HG03060 (cell line): ENCODE results near the gene KIRREL1.

Source experiments
- ATAC-seq: cut with Tn5 transposase; IDR thresholded peaks from one replicate; pipeline ENCODE4 v1.9.1; 2021; ENCODE audit warnings: low read depth, moderate number of reproducible peaks; ENCODE audit not compliant: unreplicated experiment

Gene KIRREL1

GRCh38 chr1:157971769-157972168 is 21.7 kb upstream of the KIRREL1 start:
- ATAC-seq: no peak

- ATAC-seq: no peak
These were observed 18.1 kb upstream of the KIRREL1 start for GRCh38 chr1:157975228-157975950.

- ATAC-seq: no peak
These were observed 16.6 kb upstream of the KIRREL1 start for GRCh38 chr1:157976888-157977287.

DNA sequence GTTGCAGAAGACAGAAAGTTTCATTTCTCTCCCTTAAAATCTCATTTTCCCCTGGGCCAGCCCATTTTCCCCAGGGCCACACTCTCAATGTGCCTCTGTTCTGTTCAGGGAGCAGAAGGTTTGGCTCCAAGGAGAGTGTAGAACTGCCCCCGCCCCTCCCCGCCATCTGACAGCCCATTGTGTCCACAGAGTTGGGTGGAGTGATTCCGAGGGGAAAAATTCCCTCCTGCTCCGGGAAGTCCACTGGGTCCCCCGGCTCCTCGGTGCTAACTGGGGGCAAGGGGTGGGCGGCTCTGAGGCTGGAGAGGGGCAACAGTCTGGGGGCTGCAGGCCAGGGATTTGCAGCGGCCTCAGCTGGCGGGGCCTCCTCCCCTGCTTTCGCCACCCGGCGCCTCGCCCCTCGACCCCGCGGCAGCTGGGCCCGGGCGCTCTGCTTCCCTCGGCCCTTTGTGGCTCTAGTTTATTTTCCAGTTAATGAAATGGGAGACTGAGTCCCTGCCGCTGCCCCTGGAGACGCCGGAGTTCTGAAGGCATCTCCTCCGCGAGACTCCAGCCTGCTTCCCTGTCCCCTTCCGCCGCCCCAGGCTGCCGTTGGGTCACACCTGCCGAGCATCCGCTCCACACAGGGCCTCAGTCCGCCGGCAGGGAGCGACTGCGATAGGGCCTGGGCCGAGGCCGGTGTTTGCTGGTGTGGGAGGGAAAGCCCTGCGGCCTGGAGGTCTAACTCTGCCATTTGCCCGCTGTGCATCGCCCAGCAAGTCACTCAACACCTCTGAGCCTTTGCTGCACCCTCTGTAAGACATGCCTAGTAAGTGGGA is 14.7 kb upstream of the KIRREL1 start:
- ATAC-seq: no peak

DNA sequence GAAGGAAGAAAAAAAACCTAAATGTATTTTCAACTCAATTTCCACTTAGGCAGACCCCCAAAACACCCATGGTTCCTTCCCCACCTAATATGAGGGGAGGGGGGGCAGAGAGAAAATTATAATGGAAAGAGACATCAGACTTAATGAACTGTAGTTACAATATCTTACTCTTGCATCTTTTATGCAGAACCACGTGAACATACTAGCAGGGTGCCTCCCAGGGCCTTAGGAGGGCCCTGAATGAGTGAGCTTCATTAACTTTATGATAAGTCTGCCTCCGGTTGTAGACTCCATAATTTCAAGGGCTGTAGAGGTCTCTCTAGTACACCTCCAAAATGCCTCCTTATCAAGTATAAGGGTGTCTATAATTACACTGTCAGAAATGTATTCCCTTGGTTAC is 11.3 kb upstream of the KIRREL1 start:
- ATAC-seq: no peak

DNA sequence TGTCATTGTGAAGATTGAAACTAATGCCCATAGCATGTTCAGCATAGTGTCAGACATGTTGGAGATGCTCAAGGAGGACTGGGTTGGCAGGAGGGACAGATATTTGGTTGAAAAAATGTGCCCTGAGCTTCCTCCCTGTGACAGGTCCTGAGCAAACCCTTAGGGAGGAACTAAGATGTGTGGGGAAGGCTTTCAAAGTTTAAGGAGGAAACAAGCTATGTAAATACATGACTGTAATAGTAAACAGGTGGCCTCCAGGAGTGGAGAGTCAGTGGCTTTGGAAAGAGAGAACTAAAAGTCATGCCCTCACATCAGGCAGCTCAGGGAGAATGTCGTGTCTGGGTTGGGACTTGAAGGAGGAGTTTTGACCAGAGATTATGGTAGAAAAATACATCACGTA is 9.7 kb upstream of the KIRREL1 start:
- no peak for ATAC-seq

- no peak for ATAC-seq
These were observed 9.0 kb upstream of the KIRREL1 start for GRCh38 chr1:157984469-157984868.

DNA sequence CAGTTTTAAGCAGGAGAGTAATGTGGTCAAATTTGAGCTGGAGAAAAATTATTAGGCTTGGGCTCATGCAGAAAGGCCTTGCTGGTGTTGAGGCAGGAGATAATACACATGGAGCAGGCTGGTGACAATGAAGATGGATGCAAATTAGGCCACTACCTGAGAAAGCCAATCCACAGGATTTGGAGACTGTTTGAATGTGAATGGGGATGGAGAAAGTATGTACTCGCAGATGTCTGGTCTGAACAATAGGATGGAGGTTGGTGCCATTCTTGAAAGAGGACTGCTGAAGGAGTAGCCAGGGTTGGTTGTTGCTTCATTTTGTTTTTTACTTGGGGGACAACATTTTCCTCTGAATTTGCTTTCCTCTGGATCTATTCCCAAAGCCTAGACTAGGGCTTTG is 8.0 kb upstream of the KIRREL1 start:
- ATAC-seq: no peak

DNA sequence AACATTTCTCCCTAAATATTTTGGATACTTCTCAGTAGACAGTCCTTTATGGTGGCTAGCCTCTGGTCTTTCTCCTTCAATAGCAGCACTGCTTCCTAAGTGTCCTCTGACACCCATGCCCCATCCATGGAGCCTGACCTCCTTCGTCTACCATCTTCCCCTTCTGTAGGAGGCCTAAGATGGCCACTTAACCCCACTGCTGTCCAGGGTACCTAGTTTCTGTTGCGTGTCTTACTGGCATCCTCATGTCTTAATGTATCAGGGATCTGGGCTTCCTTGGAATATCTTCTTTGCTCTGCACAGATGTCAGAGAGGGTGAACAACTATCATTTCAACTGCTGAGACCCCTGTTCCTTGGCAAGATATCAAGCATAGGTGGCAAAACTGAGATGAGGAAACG is 5.4 kb upstream of the KIRREL1 start:
- ATAC-seq: no peak

GRCh38 chr1:157992031-157992832 is 1.2 kb upstream of the KIRREL1 start:
- ATAC-seq: no peak

DNA sequence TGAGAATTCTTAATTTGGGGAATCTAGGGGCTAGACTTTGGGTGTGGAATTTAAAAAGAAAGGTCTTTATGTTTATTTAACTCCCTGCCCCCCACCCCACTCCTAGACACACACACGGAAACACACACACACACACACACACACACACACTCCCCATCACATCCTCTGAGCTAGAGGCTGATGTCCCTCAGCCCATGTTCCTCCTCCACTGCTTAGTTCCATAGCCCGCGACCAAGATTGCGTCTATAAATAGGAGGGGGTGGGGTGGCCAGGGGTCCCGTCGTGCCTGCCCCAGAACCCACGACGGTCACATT is 655 bp upstream of the KIRREL1 start:
- ATAC-seq: no peak

GRCh38 chr1:157993918-157994605 is 617 bp downstream of the KIRREL1 start:
- ATAC-seq: no peak

GRCh38 chr1:157994704-157995582 is 1.5 kb downstream of the KIRREL1 start:
- no peak for ATAC-seq

- no peak for ATAC-seq
These were observed 2.2 kb downstream of the KIRREL1 start for GRCh38 chr1:157995583-157996169.

DNA sequence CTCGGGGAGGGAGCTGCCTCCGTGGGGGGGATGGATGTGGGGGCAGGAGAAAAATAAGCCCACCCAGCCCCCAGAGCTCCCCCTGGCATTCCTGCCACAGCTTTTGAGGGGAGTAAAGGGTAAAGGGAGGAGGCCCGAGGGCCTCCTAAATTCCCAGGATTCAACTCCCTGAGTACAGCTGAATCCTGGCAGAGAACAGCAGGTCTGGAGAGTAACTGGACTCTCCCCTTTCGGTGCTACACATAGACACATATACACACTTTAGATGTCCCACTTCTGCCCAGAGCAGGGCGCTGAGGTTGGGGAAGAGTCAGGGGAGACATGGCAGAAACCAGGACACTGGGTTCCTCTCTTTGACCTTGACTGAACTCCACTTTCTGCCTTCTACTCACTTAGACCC is 3.0 kb downstream of the KIRREL1 start:
- no peak for ATAC-seq

DNA sequence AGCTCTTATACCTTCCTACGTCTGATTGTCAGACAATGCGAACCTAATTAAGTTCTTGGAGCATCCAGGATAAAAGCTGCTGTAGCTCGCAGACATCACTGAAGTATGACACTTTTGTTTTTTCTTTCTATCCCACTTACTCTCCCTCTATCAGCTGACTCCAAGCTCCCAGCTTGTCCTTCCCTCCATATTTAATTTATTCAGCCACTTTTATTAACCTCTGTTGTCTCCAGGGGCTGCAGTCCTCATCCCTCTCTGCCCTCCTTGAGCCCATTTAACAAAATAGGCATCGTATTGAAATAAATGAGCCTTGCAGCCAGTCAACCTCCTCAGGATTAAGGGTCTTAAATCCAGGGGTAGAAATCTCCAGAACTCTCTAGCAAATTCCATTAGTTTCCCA is 7.1 kb downstream of the KIRREL1 start:
- ATAC-seq: no peak

DNA sequence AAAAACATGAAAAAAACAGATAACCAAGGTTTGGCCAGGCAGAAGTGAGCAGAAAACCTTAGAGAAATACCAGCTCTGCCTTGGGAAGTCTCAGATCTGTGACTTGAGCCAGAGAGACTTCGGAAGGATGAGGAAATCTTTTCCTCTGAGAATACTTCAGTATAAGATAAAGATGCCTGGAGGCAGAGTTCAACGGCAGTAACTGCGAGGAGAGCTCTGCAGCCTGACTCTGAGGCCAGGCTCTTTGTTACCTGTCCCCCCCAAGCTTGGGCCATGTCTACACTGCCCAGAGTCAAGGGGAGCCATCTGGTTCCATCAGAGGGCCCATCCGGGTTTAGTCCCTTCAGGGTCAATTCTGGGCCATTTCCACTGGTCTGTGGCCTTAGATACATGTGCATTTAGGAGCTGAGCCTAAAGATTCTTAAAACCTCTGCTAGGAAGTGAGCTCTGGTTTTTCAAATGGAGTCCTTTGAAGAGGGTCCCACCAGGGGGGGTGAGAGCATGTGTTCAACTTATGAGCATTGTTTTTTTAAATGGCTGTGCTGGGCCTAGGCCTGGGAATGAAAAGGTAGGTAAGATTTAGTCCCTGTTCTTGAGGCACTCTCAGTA is 8.7 kb downstream of the KIRREL1 start:
- no peak for ATAC-seq

- no peak for ATAC-seq
These were observed 9.4 kb downstream of the KIRREL1 start for GRCh38 chr1:158002631-158003405.
